NCI-H510A (cell line): ENCODE results near the gene ABCA2.
A peak's percentile ranks its signal among the peaks of the same experiment; 100 is the strongest.
"Not testable (repeated sequence)": the region's sequence is repeated elsewhere in the genome, so short reads cannot be mapped to it uniquely, and the experiment has no call there.

ENCODE experiments used
- DNase-seq: peaks from one replicate; lab custom pipeline; 2025; lab: John Stamatoyannopoulos, UW

Gene ABCA2

GRCh38 chr9:137014166-137014565 lies 13.9 kb downstream of the ABCA2 start:
- no peak for DNase-seq

GRCh38 chr9:137013571-137013940 lies 14.5 kb downstream of the ABCA2 start:
- DNase-seq = no peak

GRCh38 chr9:137012694-137013570 lies 15.1 kb downstream of the ABCA2 start:
- no peak for DNase-seq

GRCh38 chr9:137011907-137012675 lies 15.9 kb downstream of the ABCA2 start:
- DNase-seq = no peak

- no peak for DNase-seq
These were observed 16.9 kb downstream of the ABCA2 start for GRCh38 chr9:137011156-137011555.

GRCh38 chr9:137009938-137010732 lies 17.9 kb downstream of the ABCA2 start:
- peak; percentile 42 for DNase-seq

GRCh38 chr9:137009217-137009616 lies 18.8 kb downstream of the ABCA2 start:
- no peak for DNase-seq

- no peak for DNase-seq
These were observed 19.7 kb downstream of the ABCA2 start for GRCh38 chr9:137008312-137008711.

GRCh38 chr9:137007816-137008270 lies 20.2 kb downstream of the ABCA2 start:
- DNase-seq = no peak

- DNase-seq = peak; percentile 37
These were observed 20.8 kb downstream of the ABCA2 start for GRCh38 chr9:137007108-137007815.

GRCh38 chr9:137006116-137007003 lies 21.7 kb downstream of the ABCA2 start:
- DNase-seq = no peak

GRCh38 chr9:137004285-137004684 lies 23.8 kb downstream of the ABCA2 start:
- DNase-seq = not testable (repeated sequence)

- no peak for DNase-seq
These were observed 25.4 kb downstream of the ABCA2 start for GRCh38 chr9:137002646-137003041.

GRCh38 chr9:137001857-137002645 lies 26.0 kb downstream of the ABCA2 start:
- DNase-seq = no peak

- DNase-seq = no peak
These were observed 27.7 kb downstream of the ABCA2 start for GRCh38 chr9:137000177-137000930.

GRCh38 chr9:136997830-136998234 lies 30.2 kb downstream of the ABCA2 start:
- no peak for DNase-seq

GRCh38 chr9:136997371-136997770 lies 30.7 kb downstream of the ABCA2 start:
- DNase-seq = no peak

- DNase-seq = no peak
These were observed 31.4 kb downstream of the ABCA2 start, which contains the start of gene CLIC3 for GRCh38 chr9:136996361-136997292. Gene CLIC3 (minus strand): TSS chr9:136996568. CDS start chr9:136996543, 25 bp downstream.
